Inflammatory macrophage (primary cell): Measurements from ENCODE around the gene RARA.
"Not testable (repeated sequence)": the region's sequence is repeated elsewhere in the genome, so short reads cannot be mapped to it uniquely, and the experiment has no call there.

Experiments
- DNase-seq, 2 donors: peaks; one replicate each; pipeline ENCODE4 v3.0.0-alpha.2; 2020 to 2022

RARA gene

GRCh38 chr17:40298726-40299125 lies 10.3 kb upstream of the RARA start:
- no peak for DNase-seq

GRCh38 chr17:40299159-40299757 lies 9.7 kb upstream of the RARA start:
- not testable (repeated sequence) for DNase-seq

GRCh38 chr17:40301315-40301714 lies 7.7 kb upstream of the RARA start:
- DNase-seq = no peak

GRCh38 chr17:40303009-40303657 lies 5.8 kb upstream of the RARA start:
- DNase-seq = peak; percentile 82 to 91

GRCh38 chr17:40303708-40304551 lies 5.0 kb upstream of the RARA start:
- peak in 1 of 2 donors; percentile 51 for DNase-seq

- not testable (repeated sequence) for DNase-seq
These were observed 4.5 kb upstream of the RARA start for GRCh38 chr17:40304552-40304863.

- DNase-seq = not testable (repeated sequence)
These were observed 4.1 kb upstream of the RARA start for GRCh38 chr17:40304866-40305265.

GRCh38 chr17:40306395-40306794 lies 2.6 kb upstream of the RARA start:
- DNase-seq = no peak

GRCh38 chr17:40307001-40307730 lies 1.8 kb upstream of the RARA start:
- peak in 1 of 2 donors; percentile 75 for DNase-seq

GRCh38 chr17:40307740-40308239 lies 1.2 kb upstream of the RARA start:
- DNase-seq = peak; percentile 66 to 77

GRCh38 chr17:40309949-40310510 lies 1.1 kb downstream of the RARA start:
- no peak for DNase-seq

GRCh38 chr17:40310882-40311391 lies 2.0 kb downstream of the RARA start:
- DNase-seq = no peak

GRCh38 chr17:40311575-40311974 lies 2.6 kb downstream of the RARA start:
- DNase-seq = no peak

- peak in 1 of 2 donors; percentile 29 for DNase-seq
These were observed 3.3 kb downstream of the RARA start for GRCh38 chr17:40312131-40312731.

- no peak for DNase-seq
These were observed 4.1 kb downstream of the RARA start for GRCh38 chr17:40312893-40313667.

- no peak for DNase-seq
These were observed 4.9 kb downstream of the RARA start for GRCh38 chr17:40313668-40314583.

GRCh38 chr17:40314584-40314956 lies 5.6 kb downstream of the RARA start:
- DNase-seq = peak; percentile 84 to 87

GRCh38 chr17:40315206-40315605 lies 6.2 kb downstream of the RARA start:
- DNase-seq = no peak

- DNase-seq = no peak
These were observed 6.9 kb downstream of the RARA start for GRCh38 chr17:40315678-40316570.
